WTC11 (cell line): Measurements from ENCODE around the gene ACIN1. TPM values are rescaled to one million over a fixed set of nuclear protein-coding genes. Genes with fewer than 3 reads are reported as not detected.

Experiments
- ATAC-seq: fragments of 200-7000 bp; cut with Tn5 transposase; 2 replicates; pipeline ENCODE4 v1.10.0; 2021; ENCODE audit warnings: mild to moderate bottlenecking, moderate library complexity
- CTCF ChIA-PET: fragments of 300-600 bp; sonication (Branson Sonifier 250); formaldehyde crosslinking; loops from one replicate; lab custom pipeline; 2021; ENCODE audit warnings: antibody characterized with exemption; lab: Charles Lee
- POLR2A ChIA-PET: fragments of 350-600 bp; sonication (Branson Sonifier 250); formaldehyde crosslinking; loops from one replicate; lab custom pipeline; 2021; ENCODE audit warnings: antibody characterized with exemption; lab: Charles Lee
- DNase-seq: peaks from one replicate; pipeline ENCODE4 v3.0.0; 2021; ENCODE audit warnings: low spot score
- H3K27ac Mint-ChIP-seq: 2 replicates; pipeline ENCODE4 v1.8.0; 2021; ENCODE audit warnings: mixed read lengths
- H3K27me3 Mint-ChIP-seq: 2 replicates; pipeline ENCODE4 v1.8.0; 2021; ENCODE audit warnings: low read depth, mild to moderate bottlenecking, moderate library complexity, mixed read lengths
- H3K36me3 Mint-ChIP-seq: 2 replicates; pipeline ENCODE4 v1.8.0; 2021; ENCODE audit warnings: mixed read lengths
- H3K4me1 Mint-ChIP-seq: 2 replicates; pipeline ENCODE4 v1.8.0; 2022; ENCODE audit warnings: mixed read lengths
- H3K4me3 Mint-ChIP-seq: 2 replicates; pipeline ENCODE4 v1.8.0; 2021; ENCODE audit warnings: mild to moderate bottlenecking, moderate library complexity, mixed read lengths
- H3K9me3 Mint-ChIP-seq: 2 replicates; pipeline ENCODE4 v1.8.0; 2021; ENCODE audit warnings: mixed read lengths
- CREM ChIP-seq: sonication (generic); formaldehyde crosslinking; IDR thresholded peaks from 2 replicates; pipeline ENCODE4 v1.8.1; 2022; ENCODE audit warnings: mild to moderate bottlenecking, missing genetic modification reagents, moderate library complexity
- EMX1 ChIP-seq: fragments of 250-450 bp; sonication (Bioruptor Pico); IDR thresholded peaks from 2 replicates; pipeline ENCODE4 v1.8.0; 2021; ENCODE audit warnings: mild to moderate bottlenecking
- ESRRA ChIP-seq: sonication (generic); formaldehyde crosslinking; IDR thresholded peaks from 2 replicates; pipeline ENCODE4 v1.8.1; 2022; ENCODE audit warnings: mild to moderate bottlenecking, missing genetic modification reagents, borderline replicate concordance
- ETV6 ChIP-seq: sonication (generic); formaldehyde crosslinking; IDR thresholded peaks from 2 replicates; pipeline ENCODE4 v1.8.1; 2022; ENCODE audit warnings: mild to moderate bottlenecking, missing genetic modification reagents
- GABPB1 ChIP-seq: sonication (generic); formaldehyde crosslinking; IDR thresholded peaks from 2 replicates; pipeline ENCODE4 v1.8.1; 2023; ENCODE audit warnings: mild to moderate bottlenecking, missing genetic modification reagents
- GRHL2 ChIP-seq: fragments of 250-450 bp; sonication (Bioruptor Pico); IDR thresholded peaks from 2 replicates; pipeline ENCODE4 v1.8.0; 2022; ENCODE audit warnings: mild to moderate bottlenecking, moderate library complexity; ENCODE audit not compliant: insufficient replicate concordance, severe bottlenecking
- GTF2I ChIP-seq: fragments of 250-450 bp; sonication (Bioruptor Pico); conservative IDR thresholded peaks from 2 replicates; pipeline ENCODE4 v1.4.0; 2021; ENCODE audit warnings: mild to moderate bottlenecking
- HMGA2 ChIP-seq: fragments of 250-450 bp; sonication (Bioruptor Pico); IDR thresholded peaks from 2 replicates; pipeline ENCODE4 v1.4.0; 2021; ENCODE audit warnings: mild to moderate bottlenecking, moderate library complexity
- IRF2 ChIP-seq: sonication (generic); formaldehyde crosslinking; IDR thresholded peaks from 2 replicates; pipeline ENCODE4 v1.8.0; 2022; ENCODE audit warnings: low read depth, missing genetic modification reagents, borderline replicate concordance
- MYBL2 ChIP-seq: sonication (generic); formaldehyde crosslinking; IDR thresholded peaks from 2 replicates; pipeline ENCODE4 v1.8.1; 2023; ENCODE audit warnings: mild to moderate bottlenecking, moderate library complexity, missing genetic modification reagents
- NFE2L1 ChIP-seq: sonication (generic); formaldehyde crosslinking; IDR thresholded peaks from 2 replicates; pipeline ENCODE4 v1.8.1; 2023; ENCODE audit warnings: missing genetic modification reagents
- RORB ChIP-seq: fragments of 250-450 bp; sonication (Bioruptor Pico); IDR thresholded peaks from 2 replicates; pipeline ENCODE4 v1.9.0; 2021; ENCODE audit warnings: mild to moderate bottlenecking
- SOX15 ChIP-seq: fragments of 250-450 bp; sonication (Bioruptor Pico); IDR thresholded peaks from 2 replicates; pipeline ENCODE4 v1.9.0; 2021; ENCODE audit warnings: mild to moderate bottlenecking
- TCF7 ChIP-seq: sonication (generic); formaldehyde crosslinking; IDR thresholded peaks from 2 replicates; pipeline ENCODE4 v1.8.0; 2022; ENCODE audit warnings: mild to moderate bottlenecking, low read depth, missing genetic modification reagents, moderate library complexity
- TEAD4 ChIP-seq: sonication (generic); formaldehyde crosslinking; IDR thresholded peaks from 2 replicates; pipeline ENCODE4 v1.8.0; 2022; ENCODE audit warnings: mild to moderate bottlenecking, missing genetic modification reagents
- ZNF263 ChIP-seq: sonication (generic); formaldehyde crosslinking; IDR thresholded peaks from 2 replicates; pipeline ENCODE4 v1.8.1; 2022; ENCODE audit warnings: low read depth, mild to moderate bottlenecking, moderate library complexity, missing genetic modification reagents
- total RNA-seq: library from RNA; stranded (reverse); gene quantifications from 3 replicates; pipeline ENCODE4 v1.2.3, GENCODE V29; 2021
- TF ChIP-seq, protein P1 (sequence below): sonication (generic); formaldehyde crosslinking; IDR thresholded peaks from 2 replicates; pipeline ENCODE4 v1.8.1; 2022; ENCODE audit warnings: mild to moderate bottlenecking, missing genetic modification reagents, moderate library complexity, borderline replicate concordance
- TF ChIP-seq, protein P2 (sequence below): sonication (generic); formaldehyde crosslinking; conservative IDR thresholded peaks from 2 replicates; pipeline ENCODE4 v1.8.1; 2022; ENCODE audit warnings: mild to moderate bottlenecking, missing genetic modification reagents
- TF ChIP-seq, protein P3 (sequence below): sonication (generic); formaldehyde crosslinking; IDR thresholded peaks from 2 replicates; pipeline ENCODE4 v1.8.0; 2022; ENCODE audit warnings: mild to moderate bottlenecking, missing genetic modification reagents
- TF ChIP-seq, protein P4 (sequence below): sonication (generic); formaldehyde crosslinking; IDR thresholded peaks from 2 replicates; pipeline ENCODE4 v1.8.1; 2022; ENCODE audit warnings: mild to moderate bottlenecking, moderate library complexity, missing genetic modification reagents
- TF ChIP-seq, protein P5 (sequence below): fragments of 250-450 bp; sonication (Bioruptor Pico); IDR thresholded peaks from 2 replicates; pipeline ENCODE4 v1.8.0; 2021; ENCODE audit warnings: mild to moderate bottlenecking
- TF ChIP-seq, protein P6 (sequence below): fragments of 200-600 bp; IDR thresholded peaks from 2 replicates; pipeline ENCODE4 v1.8.0; 2022; ENCODE audit warnings: antibody characterized with exemption
- TF ChIP-seq, protein P7 (sequence below): sonication (generic); formaldehyde crosslinking; IDR thresholded peaks from 2 replicates; pipeline ENCODE4 v1.8.1; 2023; ENCODE audit warnings: mild to moderate bottlenecking, moderate library complexity, missing genetic modification reagents

Gene ACIN1
- total RNA-seq, 1 experiment from 2014 or later, result 229 TPM

DNA sequence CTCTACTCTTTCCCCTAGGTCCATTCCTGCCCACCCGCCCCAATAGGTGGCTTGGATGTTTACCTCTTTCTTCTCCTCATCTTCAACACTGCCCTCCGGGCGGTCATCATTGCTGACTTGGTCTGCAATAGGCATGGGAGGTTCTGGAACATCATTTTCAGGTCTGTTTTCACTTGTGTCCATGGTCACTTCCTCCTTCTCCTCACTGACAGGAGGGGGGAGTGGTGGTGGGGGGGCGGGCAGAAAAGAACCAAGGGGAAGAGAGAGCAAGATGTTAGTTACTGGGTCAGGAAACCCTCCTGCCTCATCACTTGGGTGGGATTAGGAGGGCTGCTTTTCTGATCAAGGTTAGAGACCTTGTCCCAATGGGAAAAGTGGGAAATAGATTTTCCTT, 25.5 kb downstream of the ACIN1 start:
- H3K27me3 Mint-ChIP-seq, result no peaks in the 10 kb centered on the region
- ChIA-PET CTCF (interaction anchor here (0.6 to 4.6 kb wide), 91 partner anchors 8 to 399 kb away, joined by 3 to 160 read pairs (median 6); partner anchors contain the start of genes ACIN1, AJUBA, BCL2L2 and C14orf119), POLR2A (interaction anchor here (0.6 to 2.0 kb wide), 4 partner anchors 11 to 1515 kb away, joined by 3 to 12 read pairs (median 8); partner anchors contain the start of genes ACIN1 and C14orf119)
- DNase-seq (no peak), ATAC-seq (no peak)
- peak overlapping the region; percentile 95 for H3K4me3 Mint-ChIP-seq
- TF ChIP-seq SOX15 (CRISPR knock-in tag) (no peak), ESRRA (CRISPR knock-in tag) (no peak), MYBL2 (CRISPR knock-in tag) (no peak), TCF7 (CRISPR knock-in tag) (no peak), TEAD4 (CRISPR knock-in tag) (no peak), RORB (CRISPR knock-in tag) (no peak), IRF2 (CRISPR knock-in tag) (no peak), CREM (CRISPR knock-in tag) (no peak), HMGA2 (no peak), EMX1 (CRISPR knock-in tag) (no peak), ETV6 (CRISPR knock-in tag) (no peak), NFE2L1 (CRISPR knock-in tag) (no peak), ZNF263 (no peak), GTF2I (CRISPR knock-in tag) (no peak)
- TF ChIP-seq, protein P1, sequence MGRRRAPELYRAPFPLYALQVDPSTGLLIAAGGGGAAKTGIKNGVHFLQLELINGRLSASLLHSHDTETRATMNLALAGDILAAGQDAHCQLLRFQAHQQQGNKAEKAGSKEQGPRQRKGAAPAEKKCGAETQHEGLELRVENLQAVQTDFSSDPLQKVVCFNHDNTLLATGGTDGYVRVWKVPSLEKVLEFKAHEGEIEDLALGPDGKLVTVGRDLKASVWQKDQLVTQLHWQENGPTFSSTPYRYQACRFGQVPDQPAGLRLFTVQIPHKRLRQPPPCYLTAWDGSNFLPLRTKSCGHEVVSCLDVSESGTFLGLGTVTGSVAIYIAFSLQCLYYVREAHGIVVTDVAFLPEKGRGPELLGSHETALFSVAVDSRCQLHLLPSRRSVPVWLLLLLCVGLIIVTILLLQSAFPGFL (CRISPR knock-in tag), result no peak
- TF ChIP-seq, protein P2, sequence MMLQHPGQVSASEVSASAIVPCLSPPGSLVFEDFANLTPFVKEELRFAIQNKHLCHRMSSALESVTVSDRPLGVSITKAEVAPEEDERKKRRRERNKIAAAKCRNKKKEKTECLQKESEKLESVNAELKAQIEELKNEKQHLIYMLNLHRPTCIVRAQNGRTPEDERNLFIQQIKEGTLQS (CRISPR knock-in tag), result no peak
- TF ChIP-seq, protein P3, sequence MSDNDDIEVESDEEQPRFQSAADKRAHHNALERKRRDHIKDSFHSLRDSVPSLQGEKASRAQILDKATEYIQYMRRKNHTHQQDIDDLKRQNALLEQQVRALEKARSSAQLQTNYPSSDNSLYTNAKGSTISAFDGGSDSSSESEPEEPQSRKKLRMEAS (CRISPR knock-in tag), result no peak
- TF ChIP-seq, protein P4, sequence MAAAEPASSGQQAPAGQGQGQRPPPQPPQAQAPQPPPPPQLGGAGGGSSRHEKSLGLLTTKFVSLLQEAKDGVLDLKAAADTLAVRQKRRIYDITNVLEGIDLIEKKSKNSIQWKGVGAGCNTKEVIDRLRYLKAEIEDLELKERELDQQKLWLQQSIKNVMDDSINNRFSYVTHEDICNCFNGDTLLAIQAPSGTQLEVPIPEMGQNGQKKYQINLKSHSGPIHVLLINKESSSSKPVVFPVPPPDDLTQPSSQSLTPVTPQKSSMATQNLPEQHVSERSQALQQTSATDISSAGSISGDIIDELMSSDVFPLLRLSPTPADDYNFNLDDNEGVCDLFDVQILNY (CRISPR knock-in tag), result no peak
- TF ChIP-seq, protein P5, sequence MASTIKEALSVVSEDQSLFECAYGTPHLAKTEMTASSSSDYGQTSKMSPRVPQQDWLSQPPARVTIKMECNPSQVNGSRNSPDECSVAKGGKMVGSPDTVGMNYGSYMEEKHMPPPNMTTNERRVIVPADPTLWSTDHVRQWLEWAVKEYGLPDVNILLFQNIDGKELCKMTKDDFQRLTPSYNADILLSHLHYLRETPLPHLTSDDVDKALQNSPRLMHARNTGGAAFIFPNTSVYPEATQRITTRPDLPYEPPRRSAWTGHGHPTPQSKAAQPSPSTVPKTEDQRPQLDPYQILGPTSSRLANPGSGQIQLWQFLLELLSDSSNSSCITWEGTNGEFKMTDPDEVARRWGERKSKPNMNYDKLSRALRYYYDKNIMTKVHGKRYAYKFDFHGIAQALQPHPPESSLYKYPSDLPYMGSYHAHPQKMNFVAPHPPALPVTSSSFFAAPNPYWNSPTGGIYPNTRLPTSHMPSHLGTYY (CRISPR knock-in tag), result no peak
- TF ChIP-seq, protein P6, sequence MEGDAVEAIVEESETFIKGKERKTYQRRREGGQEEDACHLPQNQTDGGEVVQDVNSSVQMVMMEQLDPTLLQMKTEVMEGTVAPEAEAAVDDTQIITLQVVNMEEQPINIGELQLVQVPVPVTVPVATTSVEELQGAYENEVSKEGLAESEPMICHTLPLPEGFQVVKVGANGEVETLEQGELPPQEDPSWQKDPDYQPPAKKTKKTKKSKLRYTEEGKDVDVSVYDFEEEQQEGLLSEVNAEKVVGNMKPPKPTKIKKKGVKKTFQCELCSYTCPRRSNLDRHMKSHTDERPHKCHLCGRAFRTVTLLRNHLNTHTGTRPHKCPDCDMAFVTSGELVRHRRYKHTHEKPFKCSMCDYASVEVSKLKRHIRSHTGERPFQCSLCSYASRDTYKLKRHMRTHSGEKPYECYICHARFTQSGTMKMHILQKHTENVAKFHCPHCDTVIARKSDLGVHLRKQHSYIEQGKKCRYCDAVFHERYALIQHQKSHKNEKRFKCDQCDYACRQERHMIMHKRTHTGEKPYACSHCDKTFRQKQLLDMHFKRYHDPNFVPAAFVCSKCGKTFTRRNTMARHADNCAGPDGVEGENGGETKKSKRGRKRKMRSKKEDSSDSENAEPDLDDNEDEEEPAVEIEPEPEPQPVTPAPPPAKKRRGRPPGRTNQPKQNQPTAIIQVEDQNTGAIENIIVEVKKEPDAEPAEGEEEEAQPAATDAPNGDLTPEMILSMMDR, result no peak
- no peaks in the 10 kb centered on the region for H3K9me3 Mint-ChIP-seq
- peaks cover 71% of the 10 kb centered on the region for H3K36me3 Mint-ChIP-seq
- H3K4me1 Mint-ChIP-seq, result peaks cover 38% of the 10 kb centered on the region
- peak overlapping the region; percentile 71 for H3K27ac Mint-ChIP-seq

DNA sequence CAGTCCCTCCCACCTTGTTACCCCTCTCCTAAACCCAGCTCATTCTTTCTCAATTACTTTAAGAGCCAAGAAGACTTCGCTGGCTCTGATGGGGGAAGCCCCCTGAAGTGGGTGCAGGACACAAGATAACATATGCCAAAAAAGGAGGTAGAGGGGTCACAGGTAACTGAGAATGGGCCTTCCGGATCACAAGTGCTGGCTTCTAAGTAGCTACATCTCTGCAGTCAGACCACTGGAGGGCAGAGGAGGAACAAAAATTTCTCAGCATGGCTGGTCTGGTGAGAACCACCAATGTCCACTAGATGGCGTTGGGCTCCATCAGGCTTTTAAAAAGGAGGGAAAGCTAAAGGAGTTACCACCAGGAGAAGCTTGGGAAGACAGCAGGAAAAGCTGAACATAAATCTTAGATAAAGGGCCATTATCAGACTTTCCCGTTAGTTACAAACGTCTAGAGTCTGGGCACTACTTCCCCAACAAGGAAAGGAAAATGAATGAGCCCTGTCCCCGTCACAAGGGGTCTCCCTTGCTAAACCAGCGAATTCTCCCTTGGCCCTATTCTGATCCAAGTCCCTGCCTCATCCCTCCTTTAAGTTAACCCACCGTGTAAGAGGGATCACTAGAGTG, 26.0 kb downstream of the ACIN1 start:
- Mint-ChIP-seq H3K27ac (peak overlapping the region; percentile 71; the same call in 1 of the 2 replicates), H3K36me3 (peaks cover 73% of the 10 kb centered on the region), H3K4me1 (peaks cover 38% of the 10 kb centered on the region), H3K4me3 (peak overlapping the region; percentile 48), H3K27me3 (no peaks in the 10 kb centered on the region), H3K9me3 (no peaks in the 10 kb centered on the region)
- ChIA-PET CTCF (interaction anchor here (0.5 to 2.2 kb wide), 100 partner anchors 9 to 1353 kb away, joined by 3 to 160 read pairs (median 5); partner anchors contain the start of genes ACIN1, AJUBA, BCL2L2 and C14orf119), POLR2A (interaction anchor here (0.6 to 2.0 kb wide), 7 partner anchors 10 to 1515 kb away, joined by 3 to 12 read pairs (median 5); partner anchors contain the start of genes ACIN1 and C14orf119)
- TF ChIP-seq, protein P7, sequence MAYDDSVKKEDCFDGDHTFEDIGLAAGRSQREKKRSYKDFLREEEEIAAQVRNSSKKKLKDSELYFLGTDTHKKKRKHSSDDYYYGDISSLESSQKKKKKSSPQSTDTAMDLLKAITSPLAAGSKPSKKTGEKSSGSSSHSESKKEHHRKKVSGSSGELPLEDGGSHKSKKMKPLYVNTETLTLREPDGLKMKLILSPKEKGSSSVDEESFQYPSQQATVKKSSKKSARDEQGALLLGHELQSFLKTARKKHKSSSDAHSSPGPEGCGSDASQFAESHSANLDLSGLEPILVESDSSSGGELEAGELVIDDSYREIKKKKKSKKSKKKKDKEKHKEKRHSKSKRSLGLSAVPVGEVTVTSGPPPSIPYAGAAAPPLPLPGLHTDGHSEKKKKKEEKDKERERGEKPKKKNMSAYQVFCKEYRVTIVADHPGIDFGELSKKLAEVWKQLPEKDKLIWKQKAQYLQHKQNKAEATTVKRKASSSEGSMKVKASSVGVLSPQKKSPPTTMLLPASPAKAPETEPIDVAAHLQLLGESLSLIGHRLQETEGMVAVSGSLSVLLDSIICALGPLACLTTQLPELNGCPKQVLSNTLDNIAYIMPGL (CRISPR knock-in tag), result peak; percentile 54; the same call in 1 of the 2 replicates
- TF ChIP-seq, protein P6, result peak; percentile 74
- TF ChIP-seq GRHL2 (CRISPR knock-in tag) (no peak), GABPB1 (CRISPR knock-in tag) (peak; percentile 13; the same call in 1 of the 2 replicates)
- TF ChIP-seq, protein P3 (CRISPR knock-in tag), result 0 out of 2 replicates have a peak, but pooled peaks have one; percentile 41
- peak; percentile 70 for ATAC-seq
- DNase-seq, result peak; percentile 86
